ENCODE data around the gene ZFP36. TPM values are rescaled to one million over a fixed set of nuclear protein-coding genes. Genes with fewer than 3 reads are reported as not detected.
"Not testable (repeated sequence)": the region's sequence is repeated elsewhere in the genome, so short reads cannot be mapped to it uniquely, and the experiment has no call there.

ZFP36 gene
- 141 TPM for total RNA-seq

DNA sequence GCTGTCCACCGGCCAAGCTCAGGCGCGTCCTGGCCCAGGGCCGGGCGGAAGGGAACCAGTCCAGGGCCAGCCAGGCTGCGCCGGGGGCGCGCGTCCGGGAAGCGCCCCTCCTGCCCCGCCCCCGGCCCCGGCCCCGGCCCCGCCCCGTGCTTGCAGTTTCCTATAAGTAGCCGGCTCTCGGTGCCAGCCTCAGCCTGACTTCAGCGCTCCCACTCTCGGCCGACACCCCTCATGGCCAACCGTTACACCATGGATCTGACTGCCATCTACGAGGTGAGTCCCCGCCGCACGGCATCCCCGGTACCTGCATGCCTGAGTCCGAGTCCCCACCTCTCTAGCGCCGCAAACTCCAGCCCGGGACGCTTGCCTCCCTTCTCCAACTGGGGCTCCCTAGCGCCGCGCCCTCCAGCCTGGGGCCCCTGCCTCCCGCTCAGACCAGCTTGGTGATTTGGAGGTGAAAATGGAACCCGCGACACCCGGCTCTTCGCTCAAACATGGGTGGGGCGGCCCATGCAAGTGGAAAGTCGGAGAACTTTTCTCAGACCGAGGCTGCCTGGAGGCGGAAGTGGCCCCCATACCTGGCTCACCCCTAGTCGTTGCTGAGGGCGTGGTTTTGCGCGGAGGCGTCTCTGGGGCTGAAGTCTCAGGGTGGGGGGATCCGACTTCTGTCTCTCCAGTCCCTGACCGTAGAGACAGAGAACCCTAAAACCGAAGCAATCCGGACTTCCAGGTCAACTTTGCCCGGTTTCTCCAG is at the start of gene ZFP36:
Gene ZFP36, plus strand, starts transcription at position 192 of the 754 bp plus-strand sequence. Its CDS starts 58 bp downstream, at position 250.
- ATAC-seq, result peak; percentile 34

- ATAC-seq, result no peak
Measured at GRCh38 chr19:39359026-39359425, 47.6 kb upstream of the ZFP36 start.

- ATAC-seq, result peak; percentile 44
Measured at GRCh38 chr19:39360599-39360998, 46.0 kb upstream of the ZFP36 start.

DNA sequence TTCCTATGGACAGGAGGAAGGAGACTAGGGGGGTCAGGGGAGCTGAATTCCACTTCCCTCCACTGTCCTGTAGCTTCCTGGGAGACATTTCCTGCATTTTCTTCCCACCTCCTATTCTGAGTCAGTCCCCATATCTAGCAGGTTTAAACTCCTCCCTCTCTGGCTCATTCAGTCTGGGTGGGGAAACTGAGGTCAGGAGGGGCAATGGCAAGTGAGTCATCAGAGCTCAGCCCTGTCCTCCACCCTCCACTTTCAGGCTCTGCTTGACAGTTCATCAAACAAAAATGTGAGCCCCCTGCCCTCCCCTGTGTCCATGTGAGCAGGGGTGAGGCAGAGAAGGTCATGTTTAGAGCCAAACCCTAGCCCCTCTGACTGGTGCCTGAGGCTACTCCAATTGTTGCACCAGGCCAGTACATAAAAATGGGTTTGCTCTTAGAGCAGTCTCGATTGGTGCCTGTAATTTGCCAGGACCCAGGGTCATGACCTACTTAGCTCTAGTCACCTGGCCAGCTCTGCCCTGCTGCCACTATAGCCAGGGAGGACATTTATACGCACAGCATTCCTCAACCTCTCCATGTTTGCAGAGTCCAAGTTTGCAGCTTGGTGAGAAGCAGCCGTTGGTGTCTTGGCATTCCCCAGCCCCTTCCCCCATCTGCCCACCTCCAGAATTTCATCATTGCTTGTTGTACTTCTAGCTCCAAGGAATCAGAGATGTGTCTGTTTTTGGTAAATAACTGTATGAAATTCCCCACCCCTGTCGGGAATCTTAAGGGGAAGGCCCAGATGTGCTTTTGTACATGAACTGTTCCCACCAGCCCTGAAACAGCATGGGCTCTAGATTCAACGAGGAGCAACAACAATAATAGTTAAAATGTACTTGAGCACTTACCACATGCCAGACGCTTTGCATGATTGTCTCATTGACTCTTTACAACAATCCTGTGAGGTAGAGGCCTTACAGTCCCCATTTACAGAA is 43.7 kb upstream of the ZFP36 start:
- ATAC-seq, result peak; percentile 72

DNA sequence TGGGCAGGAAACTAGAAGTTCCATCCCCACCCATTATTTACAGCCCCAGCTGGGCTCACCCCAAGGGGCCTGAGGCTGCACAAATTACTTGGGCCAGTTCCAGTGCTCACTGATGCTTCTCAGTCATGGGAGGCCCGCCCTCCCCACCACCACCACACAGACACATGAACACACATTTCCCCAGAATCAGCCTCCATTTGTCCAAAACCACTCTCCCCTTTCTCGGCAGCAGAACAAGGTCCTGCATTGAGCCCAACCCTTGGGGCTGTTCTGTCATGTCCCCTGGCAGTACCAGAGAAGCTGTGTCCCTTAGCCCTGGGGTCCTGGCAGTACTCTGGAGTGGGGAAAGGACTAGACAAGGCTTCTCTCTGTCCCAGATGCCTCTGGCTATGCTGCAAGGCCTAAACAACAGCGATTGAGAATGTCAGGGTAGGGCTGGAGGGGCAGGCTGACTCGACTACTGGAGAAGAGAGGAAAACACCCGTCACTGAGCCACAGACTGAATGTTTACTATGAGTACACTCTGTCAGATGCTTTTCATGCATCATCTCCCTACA is 42.7 kb upstream of the ZFP36 start:
- peak; percentile 41 for ATAC-seq

- no peak for ATAC-seq
Measured at GRCh38 chr19:39365531-39365930, 41.1 kb upstream of the ZFP36 start.

DNA sequence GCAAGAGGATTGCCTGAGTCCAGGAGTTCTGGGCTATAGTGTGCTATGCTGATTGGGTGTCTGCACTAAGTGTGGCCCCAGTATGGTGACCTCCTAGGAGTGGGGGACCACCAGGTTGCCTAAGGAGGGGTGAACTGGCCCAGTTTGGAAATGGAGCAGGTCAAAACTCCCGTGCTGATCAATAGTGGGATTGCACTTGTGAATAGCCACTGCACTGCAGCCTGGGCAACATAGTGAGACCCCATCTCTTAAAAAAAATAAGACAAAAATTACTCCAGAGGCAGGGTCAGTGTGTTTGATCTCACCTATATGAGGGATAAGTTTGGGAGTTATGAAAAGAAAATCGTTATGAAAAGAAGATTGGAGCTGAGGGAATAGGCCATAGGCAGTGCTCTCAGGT is 37.4 kb upstream of the ZFP36 start:
- ATAC-seq, result no peak

DNA sequence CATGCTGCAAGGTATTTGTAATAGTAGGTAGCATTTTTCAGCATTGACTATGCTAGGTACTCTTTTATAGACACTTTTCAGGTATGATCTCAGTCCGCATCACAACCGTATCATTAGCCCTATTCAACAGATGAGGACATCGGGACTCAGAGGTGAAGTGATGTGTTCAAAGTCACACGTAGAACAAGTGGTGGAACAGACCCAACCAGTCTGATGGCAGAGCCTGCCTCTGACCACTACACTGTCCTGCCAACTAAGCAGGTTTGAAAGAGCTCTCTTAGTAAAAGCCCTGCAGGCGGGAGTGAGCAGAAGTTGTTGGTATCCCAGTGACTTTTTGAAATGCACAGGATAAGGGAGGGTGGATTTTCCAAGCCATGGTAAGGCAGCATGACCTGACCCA is 35.9 kb upstream of the ZFP36 start:
- ATAC-seq, result peak; percentile 90

- ATAC-seq, result no peak
Measured at GRCh38 chr19:39372047-39372802, 34.4 kb upstream of the ZFP36 start.

- peak; percentile 2 for ATAC-seq
Measured at GRCh38 chr19:39372941-39373340, 33.7 kb upstream of the ZFP36 start.

- no peak for ATAC-seq
Measured at GRCh38 chr19:39375929-39376328, 30.7 kb upstream of the ZFP36 start.

DNA sequence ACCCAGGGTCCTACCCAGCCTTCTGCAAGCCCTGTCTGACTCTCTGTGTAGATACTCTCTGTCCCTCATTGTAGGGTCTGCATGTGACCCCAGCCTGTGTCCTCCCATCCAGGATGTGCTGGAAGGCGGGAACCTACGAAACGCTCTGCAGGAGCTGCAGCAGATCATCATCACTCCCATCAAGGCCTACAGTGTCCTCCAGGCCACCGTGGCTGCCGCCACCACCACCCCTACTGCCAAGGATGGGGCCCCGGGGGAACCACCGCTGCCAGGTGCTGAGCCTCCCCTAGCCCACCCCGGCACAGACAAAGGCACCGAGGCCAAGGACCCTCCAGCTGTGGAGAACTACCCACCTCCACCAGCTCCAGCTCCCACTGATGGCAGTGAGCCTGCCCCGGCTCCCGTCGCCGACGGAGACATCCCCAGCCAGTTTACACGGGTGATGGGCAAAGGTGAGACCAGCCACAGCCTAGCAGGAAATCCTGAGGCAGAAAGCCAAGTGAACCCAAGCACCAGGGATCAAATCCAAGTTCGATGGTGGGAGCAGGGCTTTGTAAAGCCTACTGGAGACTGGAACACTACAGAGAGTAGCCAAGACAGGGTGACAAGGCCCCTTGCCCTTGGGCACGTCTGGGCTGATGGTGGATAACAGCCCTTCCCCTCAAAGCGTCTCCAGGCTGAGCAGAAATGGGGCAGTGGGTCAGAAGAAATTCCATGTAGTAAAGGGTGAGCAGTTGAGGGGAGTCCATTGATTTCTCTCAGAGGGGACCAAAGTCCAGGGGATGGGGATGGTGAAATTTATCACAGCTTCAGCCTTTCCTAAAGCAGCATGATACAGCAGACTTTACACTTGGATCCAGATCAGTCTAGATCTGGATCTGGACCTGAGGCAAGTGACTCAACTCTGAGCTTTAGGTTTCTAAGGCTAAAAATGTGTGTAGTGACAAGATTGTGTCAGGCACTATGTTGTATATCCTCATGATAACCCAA is 29.0 kb upstream of the ZFP36 start:
- ATAC-seq, result no peak

- not testable (repeated sequence) for ATAC-seq
Measured at GRCh38 chr19:39379366-39379765, 27.3 kb upstream of the ZFP36 start.

- no peak for ATAC-seq
Measured at GRCh38 chr19:39379865-39380396, 26.7 kb upstream of the ZFP36 start.

DNA sequence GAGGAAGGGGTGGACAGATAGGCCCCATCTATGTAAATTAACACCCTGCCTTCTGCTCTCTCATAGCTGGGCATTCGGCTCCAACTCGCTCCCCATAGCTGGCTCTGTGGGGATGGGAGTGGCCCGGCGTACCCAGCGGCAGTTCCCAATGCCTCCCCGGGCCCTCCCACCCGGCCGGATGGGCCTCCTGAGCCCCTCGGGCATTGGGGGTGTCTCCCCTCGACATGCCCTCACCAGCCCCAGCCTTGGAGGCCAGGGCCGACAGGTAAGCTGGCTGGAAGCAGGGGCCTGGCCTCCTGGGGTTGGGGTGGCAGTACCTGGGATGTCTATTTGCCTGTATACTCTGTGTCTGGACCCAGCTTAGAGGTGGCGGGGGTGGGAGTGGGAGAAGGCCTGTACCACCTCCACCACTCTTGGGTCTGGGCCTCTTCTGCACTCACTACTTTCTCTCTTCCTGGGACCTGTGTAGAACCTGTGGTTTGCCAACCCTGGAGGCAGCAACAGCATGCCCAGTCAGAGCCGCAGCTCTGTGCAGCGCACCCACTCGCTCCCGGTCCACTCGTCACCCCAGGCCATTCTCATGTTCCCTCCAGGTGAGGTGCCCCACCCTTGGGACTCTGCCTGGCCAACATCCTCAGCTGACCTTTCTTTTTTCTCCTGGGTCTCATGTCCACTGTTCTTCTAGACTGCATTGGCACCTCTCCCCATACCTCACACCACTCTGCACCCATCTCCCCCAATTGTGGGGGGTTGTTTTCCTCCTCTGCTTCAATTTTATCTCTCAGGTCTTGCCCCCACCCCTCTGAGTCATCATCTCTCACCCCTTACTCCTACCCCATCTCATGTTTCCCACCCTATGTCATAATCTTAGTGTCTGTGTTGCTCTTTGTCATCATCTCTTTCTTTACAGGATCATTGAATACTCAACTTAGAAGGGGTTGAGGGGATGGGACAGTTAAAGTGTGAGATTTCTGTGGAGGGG is 25.8 kb upstream of the ZFP36 start:
- no peak for ATAC-seq

DNA sequence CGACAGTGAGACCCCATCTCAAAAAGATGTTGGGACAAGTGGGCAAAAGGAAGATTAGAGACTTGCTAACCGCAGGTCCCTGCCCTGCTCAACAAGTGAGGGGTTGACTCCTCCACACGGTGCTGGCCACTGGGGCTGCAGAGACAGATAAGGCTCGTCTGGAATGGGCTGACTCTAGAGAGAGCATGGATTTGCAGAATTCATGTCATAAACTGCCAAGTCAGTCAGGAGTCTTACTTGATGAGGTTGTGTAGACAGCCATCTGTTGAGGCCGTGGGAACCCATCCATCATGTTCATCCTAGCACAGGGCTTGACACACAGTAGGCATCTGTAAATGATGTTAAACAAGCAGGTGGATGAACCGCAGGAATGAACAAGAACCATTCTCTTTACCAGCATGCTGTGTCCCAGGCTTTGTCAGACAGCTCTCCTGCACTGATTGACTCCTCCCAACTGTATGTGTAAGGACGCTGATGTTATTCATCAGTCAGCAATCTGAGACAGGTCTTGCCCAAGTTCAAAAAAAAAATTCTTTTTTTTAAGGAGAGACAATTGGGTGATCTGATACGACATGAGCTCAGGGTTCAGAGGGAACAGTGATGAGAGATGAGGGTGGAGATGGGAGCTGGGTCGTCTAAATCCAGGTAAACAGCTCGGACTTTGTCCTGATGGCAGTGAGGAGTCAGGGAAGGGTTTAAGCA is 24.6 kb upstream of the ZFP36 start:
- ATAC-seq, result peak; percentile 7

DNA sequence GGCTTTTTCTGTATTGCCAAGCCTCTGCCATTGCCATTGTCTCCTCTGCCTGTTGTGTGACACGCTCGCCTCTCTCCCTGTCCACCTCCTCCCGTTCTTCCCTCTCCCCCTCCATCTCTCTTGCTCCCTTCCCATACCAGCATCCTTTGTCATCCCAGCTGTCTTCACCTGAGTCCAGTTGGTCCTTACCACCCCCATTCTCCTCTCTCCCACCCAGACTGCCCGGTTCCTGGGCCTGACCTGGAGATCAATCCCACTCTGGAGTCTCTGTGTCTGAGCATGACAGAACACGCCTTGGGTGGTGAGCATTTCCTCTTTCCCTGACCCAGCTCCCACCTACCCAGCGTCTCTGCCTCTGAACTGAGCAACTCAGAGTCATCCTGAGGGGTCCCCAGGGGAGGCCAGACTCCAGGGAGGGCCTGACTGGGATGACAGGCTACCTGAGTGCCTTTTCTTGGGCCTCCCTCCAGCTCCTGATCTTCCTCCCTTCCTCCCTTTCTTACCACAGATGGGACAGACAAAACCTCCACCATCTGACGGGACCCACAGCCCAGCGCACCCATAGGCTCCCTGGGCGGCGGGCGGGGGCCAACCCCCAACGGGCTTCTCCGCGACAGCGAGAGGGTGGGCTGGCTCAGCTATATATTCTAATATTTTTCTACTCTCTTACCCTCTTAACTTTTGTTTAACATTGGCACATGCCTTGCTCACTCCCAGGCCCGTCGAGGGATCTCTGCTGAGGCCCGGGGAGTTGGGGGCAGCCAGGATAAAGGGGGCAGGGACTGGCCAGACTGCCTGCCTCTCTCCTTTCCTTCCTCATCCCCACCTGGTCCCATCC is 23.4 kb upstream of the ZFP36 start:
- no peak for ATAC-seq

All from esophagus mucosa (tissue), 1 donor.